NT2/D1 (cell line): Measurements from ENCODE around the gene TECPR2.

Experiments used
- SUZ12 ChIP-seq: IDR thresholded peaks from 2 replicates; pipeline ENCODE4 v1.6.1; 2011; ENCODE audit not compliant: insufficient read length, insufficient read depth; ENCODE audit errors: extremely low read depth
- YY1 ChIP-seq: IDR thresholded peaks from 2 replicates; pipeline ENCODE4 v1.6.1; 2011; ENCODE audit not compliant: insufficient read length, insufficient read depth
- ZNF274 ChIP-seq: IDR thresholded peaks from 2 replicates; pipeline ENCODE4 v1.6.1; 2011; ENCODE audit warnings: mild to moderate bottlenecking, low read depth, low read length

GRCh38 chr14:102348376-102348775, 14.4 kb upstream of the TECPR2 start:
- TF ChIP-seq YY1 (no peak), SUZ12 (no peak), ZNF274 (no peak)
